Spinal cord (tissue), 10 donors: ENCODE data around the gene HLTF. TPM values are rescaled to one million over a fixed set of nuclear protein-coding genes. Genes with fewer than 3 reads are reported as not detected.

Experiments used
- DNase-seq, 6 donors: peaks; one replicate each; pipeline versions ENCODE4 v3.0.0 to v3.0.0-alpha.2; 2013 to 2015; ENCODE audit warnings: low spot score in 6 of 6, low read depth in 4 of 6
- H3K27ac ChIP-seq: one replicate; pipeline ENCODE4 v1.5.1; 2013; ENCODE audit warnings: low read depth, low read length, control low read depth
- H3K27me3 ChIP-seq: one replicate; pipeline ENCODE4 v1.6.1; 2013; ENCODE audit warnings: low read length; ENCODE audit not compliant: control insufficient read depth, insufficient read depth
- H3K36me3 ChIP-seq: one replicate; pipeline ENCODE4 v1.6.1; 2013; ENCODE audit warnings: low read length; ENCODE audit not compliant: control insufficient read depth, insufficient read depth
- H3K4me1 ChIP-seq: one replicate; pipeline ENCODE4 v1.6.1; 2013; ENCODE audit warnings: low read length; ENCODE audit not compliant: control insufficient read depth, insufficient read depth
- H3K4me3 ChIP-seq: one replicate; pipeline ENCODE4 v1.5.1; 2013; ENCODE audit warnings: low read depth, low read length, control low read depth
- H3K9me3 ChIP-seq: one replicate; pipeline ENCODE4 v1.6.1; 2013; ENCODE audit warnings: low read length; ENCODE audit not compliant: control insufficient read depth, insufficient read depth
- WGBS: methylation state at CpG from one replicate; pipeline ENCODE4 v1.1.5; 2013; ENCODE audit warnings: missing lambda C conversion rate; ENCODE audit not compliant: insufficient coverage; 5-methylcytosine and 5-hydroxymethylcytosine counted together
- polyA plus RNA-seq, 2 donors: library from polyadenylated mRNA; unstranded; fragments of 120-200 nt; gene quantifications; one replicate each; pipeline ENCODE4 v1.2.1, GENCODE V29; 2013; ENCODE audit not compliant: insufficient read length in 2 of 2
- total RNA-seq, 2 donors: library from RNA; depleted of rRNA in 1 of 2; stranded (reverse); fragments of 120-200 nt in 1 of 2; fragments of >200 nt in 1 of 2; gene quantifications; one replicate each; pipeline versions ENCODE4 v1.2.3 to v1.2.4, GENCODE V29; 2013 to 2014
- donor health status: healthy.

Gene HLTF
- total and polyA plus RNA-seq, 4 donors: 35.6 to 87.7 (median 56.1) TPM

GRCh38 chr3:149010966-149011365 is 75.4 kb downstream of the HLTF start:
- no peaks in the 10 kb centered on the region for H3K27me3 ChIP-seq
- WGBS: no CpG with 5 or more reads among the region's 2 CpGs
- DNase-seq: no peak
- no peak overlapping the region for H3K27ac ChIP-seq
- no peaks in the 10 kb centered on the region for H3K4me1 ChIP-seq
- peaks cover 5% of the 10 kb centered on the region for H3K36me3 ChIP-seq
- no peak overlapping the region for H3K4me3 ChIP-seq
- no peaks in the 10 kb centered on the region for H3K9me3 ChIP-seq

DNA sequence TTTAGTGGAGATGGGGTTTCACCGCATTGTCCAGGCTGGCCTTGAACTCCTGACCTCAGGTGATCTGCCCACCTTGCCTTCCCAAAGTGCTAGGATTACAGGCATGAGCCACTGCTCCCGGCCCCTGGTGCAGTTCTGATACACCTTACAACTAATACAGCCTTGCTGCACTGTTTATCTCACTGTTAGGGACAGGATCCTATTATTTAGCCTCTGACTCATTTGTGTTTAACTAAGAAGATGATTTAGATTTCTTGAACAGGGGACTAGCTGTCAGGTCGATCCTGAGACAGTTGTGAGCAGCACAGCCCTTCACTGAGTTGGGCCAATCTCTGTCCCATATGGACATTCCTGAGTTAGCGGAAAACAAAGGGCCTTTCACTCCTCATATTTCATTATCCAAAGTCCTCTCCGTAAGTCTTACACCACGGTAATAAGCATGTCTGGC is 75.8 kb downstream of the HLTF start:
- Histone ChIP-seq H3K36me3 (peaks cover 5% of the 10 kb centered on the region), H3K27ac (no peak overlapping the region), H3K27me3 (no peaks in the 10 kb centered on the region), H3K4me3 (no peak overlapping the region), H3K9me3 (no peaks in the 10 kb centered on the region), H3K4me1 (no peaks in the 10 kb centered on the region)
- DNase-seq: no peak
- 66% methylated on average over 5 of the region's 6 CpGs for WGBS

DNA sequence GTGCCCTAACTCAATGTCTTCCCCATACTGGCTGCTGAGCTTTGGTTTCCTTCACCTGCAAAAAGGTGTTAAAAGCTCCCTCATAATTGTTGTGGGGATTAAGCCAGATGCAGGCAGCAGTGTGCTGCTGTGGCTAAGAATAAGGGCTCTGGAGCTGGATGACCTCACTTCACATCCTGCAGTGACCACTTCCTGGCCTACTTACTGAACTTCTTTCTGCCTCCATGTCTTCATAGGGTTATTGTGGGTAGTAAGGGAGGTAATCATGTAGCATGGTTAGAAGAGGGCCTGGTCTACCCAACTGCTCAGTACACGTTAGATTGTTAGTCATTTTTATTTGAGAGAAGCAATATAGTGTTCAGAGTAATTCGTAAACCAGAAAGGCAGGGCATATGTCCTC is 76.6 kb downstream of the HLTF start:
- Histone ChIP-seq H3K4me1 (peaks cover 1% of the 10 kb centered on the region), H3K36me3 (peaks cover 5% of the 10 kb centered on the region), H3K27me3 (no peaks in the 10 kb centered on the region), H3K9me3 (no peaks in the 10 kb centered on the region), H3K4me3 (no peak overlapping the region), H3K27ac (no peak overlapping the region)
- no CpG with 5 or more reads among the region's 2 CpGs for WGBS
- DNase-seq: no peak

DNA sequence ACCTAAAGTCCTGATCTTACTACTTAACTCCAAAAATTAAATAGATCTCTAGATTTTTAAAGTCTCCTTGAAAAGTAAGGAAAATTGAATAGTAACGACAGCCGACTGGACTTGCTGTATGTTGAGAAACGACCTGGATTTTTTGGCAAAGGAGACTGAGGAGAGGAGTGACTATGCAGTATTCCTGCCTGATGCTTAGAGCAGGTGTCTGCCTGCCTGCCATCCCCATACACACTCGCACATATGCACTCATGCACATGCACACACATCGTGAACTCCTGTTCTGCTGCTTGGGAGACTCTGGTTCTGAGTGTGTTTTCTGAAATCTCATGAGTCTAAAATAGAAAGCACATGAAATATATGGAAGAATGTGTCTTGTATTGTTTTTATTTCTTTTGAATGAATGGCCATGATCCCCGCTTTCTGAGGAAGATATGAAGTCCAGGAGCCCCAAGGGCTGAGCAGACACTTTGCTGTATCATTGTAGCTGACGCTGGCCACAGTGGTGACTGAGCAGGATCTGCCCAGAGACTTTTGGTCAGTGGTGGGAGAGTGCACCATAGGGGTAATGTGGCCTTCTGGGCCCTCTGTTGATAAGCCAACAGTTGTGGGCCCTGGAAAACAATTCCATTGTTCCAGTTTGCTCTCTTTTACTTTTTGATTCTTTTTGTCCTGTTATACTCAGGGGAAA is 78.6 kb downstream of the HLTF start:
- H3K4me3 ChIP-seq: no peak overlapping the region
- H3K4me1 ChIP-seq: peaks cover 3% of the 10 kb centered on the region
- WGBS: 93% methylated on average over 2 of the region's 7 CpGs
- H3K27ac ChIP-seq: no peak overlapping the region
- H3K36me3 ChIP-seq: peaks cover 5% of the 10 kb centered on the region
- no peak for DNase-seq
- no peaks in the 10 kb centered on the region for H3K27me3 ChIP-seq
- no peaks in the 10 kb centered on the region for H3K9me3 ChIP-seq

GRCh38 chr3:149005416-149005815 is 80.9 kb downstream of the HLTF start:
- no CpG with 5 or more reads among the region's 1 CpG for WGBS
- H3K27me3 ChIP-seq: no peaks in the 10 kb centered on the region
- no peak overlapping the region for H3K27ac ChIP-seq
- no peak overlapping the region for H3K4me3 ChIP-seq
- DNase-seq: no peak
- H3K36me3 ChIP-seq: peaks cover 5% of the 10 kb centered on the region
- peaks cover 3% of the 10 kb centered on the region for H3K4me1 ChIP-seq
- H3K9me3 ChIP-seq: no peaks in the 10 kb centered on the region

DNA sequence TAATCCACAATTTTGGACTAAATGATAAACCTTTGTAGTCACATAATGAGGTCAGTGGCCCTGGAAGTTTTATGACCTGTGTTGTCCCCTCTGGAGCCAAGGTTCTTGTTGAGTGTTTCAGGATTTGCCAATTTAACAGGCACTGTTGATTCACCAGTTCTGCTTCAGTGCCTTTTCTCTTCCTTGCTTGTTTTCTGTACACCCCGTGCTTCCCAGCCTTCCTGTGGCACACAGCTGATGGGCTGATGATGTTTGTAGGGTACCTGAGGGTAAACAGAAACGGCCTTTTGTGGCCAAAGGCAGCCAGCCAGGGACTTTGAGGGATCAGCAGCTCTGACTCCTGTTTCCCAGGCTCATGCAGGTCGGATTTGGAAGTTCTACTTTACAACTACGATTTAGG is 81.7 kb downstream of the HLTF start:
- no peak overlapping the region for H3K4me3 ChIP-seq
- no peaks in the 10 kb centered on the region for H3K27me3 ChIP-seq
- no peaks in the 10 kb centered on the region for H3K9me3 ChIP-seq
- H3K4me1 ChIP-seq: peaks cover 3% of the 10 kb centered on the region
- H3K27ac ChIP-seq: no peak overlapping the region
- WGBS: 50% methylated on average over 1 of the region's 4 CpGs
- no peak for DNase-seq
- H3K36me3 ChIP-seq: peaks cover 3% of the 10 kb centered on the region

DNA sequence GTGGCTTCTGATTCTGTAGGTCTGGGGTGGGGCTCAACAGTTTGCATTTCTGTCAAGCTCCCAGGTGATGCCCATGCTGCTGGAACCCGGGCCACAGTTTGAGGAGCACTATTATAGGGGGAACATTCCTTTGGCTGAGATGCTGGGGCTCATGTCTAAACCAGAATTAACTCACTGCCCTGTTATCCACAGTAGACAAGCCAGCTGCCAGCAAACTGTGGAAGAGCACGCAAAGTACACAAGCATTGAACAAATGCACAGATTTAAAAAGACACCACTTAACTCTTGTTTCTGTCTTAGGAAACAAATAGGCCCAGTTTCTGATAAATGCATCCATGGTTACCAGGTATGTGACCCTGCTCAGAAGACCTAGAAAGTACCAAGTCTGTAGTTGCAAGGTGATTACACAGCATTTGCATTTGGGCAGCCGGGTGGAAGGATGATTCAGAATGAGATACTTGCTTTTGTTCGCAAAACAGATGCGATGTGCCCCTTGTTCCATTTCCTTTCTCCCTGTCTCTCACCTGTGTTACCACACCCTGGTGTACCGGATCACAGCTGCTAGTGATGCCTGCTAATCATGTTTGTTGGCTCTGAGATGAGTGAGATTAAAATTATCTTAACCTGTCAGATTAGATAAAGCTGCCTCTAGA is 82.6 kb downstream of the HLTF start:
- Histone ChIP-seq H3K9me3 (no peaks in the 10 kb centered on the region), H3K4me3 (no peak overlapping the region), H3K4me1 (peaks cover 3% of the 10 kb centered on the region), H3K36me3 (no peaks in the 10 kb centered on the region), H3K27me3 (no peaks in the 10 kb centered on the region), H3K27ac (no peak overlapping the region)
- 100% methylated on average over 2 of the region's 6 CpGs for whole genome bisulfite sequencing
- no peak for DNase-seq

DNA sequence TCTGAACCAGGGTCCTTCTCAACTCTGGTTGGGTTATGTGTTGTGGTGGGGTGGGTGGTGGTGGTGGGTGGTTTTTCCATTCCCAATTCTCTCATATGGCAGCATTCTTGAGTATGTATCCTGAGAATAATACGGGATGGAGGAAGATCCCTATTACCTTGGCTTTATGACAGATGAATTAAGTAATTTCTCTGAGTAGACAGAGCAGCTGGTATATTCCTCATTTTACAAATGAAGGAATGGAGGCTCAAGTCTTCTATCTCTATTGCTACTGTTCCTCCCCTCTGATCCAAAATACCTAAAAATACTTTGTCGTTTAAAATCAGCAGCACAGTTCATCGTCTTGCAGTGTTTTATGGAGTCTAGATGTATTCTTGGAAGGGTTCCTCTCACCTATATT is 84.6 kb downstream of the HLTF start:
- Histone ChIP-seq H3K4me3 (no peak overlapping the region), H3K36me3 (no peaks in the 10 kb centered on the region)

DNA sequence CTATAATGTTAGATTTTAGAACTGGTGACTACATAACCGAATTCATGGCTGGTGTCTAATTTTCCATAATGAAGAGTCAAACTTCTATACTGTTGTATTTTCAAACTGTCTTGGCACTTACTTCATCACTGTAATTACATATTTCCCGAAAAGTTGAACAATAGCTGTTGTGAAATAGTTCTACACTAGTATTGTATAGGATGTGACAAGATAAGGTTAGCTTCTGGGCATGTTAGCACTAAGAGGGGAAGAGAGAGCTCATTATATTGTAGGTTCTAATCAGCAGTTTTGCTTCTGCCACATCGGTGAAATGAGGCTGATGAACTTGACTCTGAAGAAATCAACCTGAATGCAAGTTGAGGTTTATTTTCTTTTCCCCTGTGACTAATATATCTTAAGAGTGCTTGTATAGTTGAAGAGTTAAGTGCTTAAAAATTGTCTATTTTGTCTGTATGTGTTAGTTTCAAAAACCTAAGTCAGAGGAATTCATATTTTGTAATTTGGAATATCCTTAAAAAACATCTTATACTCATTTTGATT is 86.1 kb downstream of the HLTF start:
- H3K4me1 ChIP-seq: peaks cover 3% of the 10 kb centered on the region
- H3K9me3 ChIP-seq: no peaks in the 10 kb centered on the region
- H3K27ac ChIP-seq: no peak overlapping the region
- 100% methylated on average over 1 of the region's 3 CpGs for WGBS
- no peak overlapping the region for H3K4me3 ChIP-seq
- H3K36me3 ChIP-seq: no peaks in the 10 kb centered on the region
- no peak for DNase-seq
- H3K27me3 ChIP-seq: no peaks in the 10 kb centered on the region

More for the DNA sequence above, 84.6 kb downstream of the HLTF start:
- Histone ChIP-seq H3K9me3 (no peaks in the 10 kb centered on the region), H3K27ac (no peak overlapping the region), H3K4me1 (peaks cover 3% of the 10 kb centered on the region), H3K27me3 (no peaks in the 10 kb centered on the region)
- no CpG with 5 or more reads among the region's 3 CpGs for WGBS
- no peak for DNase-seq

DNA sequence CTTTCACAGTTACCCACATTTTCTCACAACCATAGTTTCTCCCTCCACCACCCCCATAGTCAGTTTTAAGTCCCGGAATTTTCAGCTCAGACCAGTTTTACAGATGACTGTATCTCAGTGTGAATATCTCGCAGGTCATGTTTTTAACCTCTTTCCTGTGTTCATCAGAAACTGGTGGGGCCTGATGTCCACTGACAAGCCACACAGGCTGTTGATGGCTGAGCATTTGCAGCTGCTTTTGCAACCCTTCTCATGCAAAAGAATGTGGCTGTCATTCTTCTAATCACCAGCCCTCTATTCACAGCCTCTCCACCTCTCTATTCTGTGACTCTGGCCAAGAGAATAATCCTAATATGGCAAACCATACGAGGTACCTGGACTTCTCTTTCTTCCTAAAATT is 86.5 kb downstream of the HLTF start:
- Histone ChIP-seq H3K27me3 (no peaks in the 10 kb centered on the region), H3K9me3 (no peaks in the 10 kb centered on the region), H3K27ac (no peak overlapping the region), H3K4me3 (no peak overlapping the region), H3K36me3 (no peaks in the 10 kb centered on the region), H3K4me1 (peaks cover 3% of the 10 kb centered on the region)
- no peak for DNase-seq
- 94% methylated on average over 2 of the region's 3 CpGs for WGBS
